ENCODE results near the gene SFTPA2. TPM values are rescaled to one million over a fixed set of nuclear protein-coding genes. Genes with fewer than 3 reads are reported as not detected.
"Not testable (repeated sequence)": the region's sequence is repeated elsewhere in the genome, so short reads cannot be mapped to it uniquely, and the experiment has no call there.

Gene SFTPA2
- total RNA-seq, 1 experiment from 2014 or later: not detected

DNA sequence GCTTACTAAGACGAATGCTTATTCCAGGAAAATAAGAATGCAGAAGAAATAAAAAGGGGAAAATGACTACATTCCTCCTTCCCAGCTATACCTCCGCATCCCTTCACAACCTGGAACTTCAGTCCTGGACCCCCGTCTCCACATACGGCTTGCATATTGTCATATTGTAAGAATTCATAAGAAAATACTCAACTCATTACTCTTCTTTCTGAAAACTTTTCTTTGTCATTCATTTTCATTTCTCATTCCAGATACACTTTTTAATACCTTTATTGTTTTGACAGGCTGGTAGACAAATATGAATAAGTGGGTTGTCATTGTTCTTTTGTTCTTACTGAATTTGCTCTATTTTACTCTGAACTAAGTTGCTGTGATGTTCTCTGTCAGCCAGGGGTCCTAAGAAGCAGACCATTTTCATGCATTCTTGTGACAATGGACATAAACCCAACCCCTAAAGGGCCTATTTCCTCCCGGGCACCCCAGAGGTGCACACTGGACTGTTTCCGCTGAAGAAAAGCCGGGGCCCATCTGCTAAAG is 23.3 kb upstream of the SFTPA2 start:
- no TSS peak for BruUV-seq (replicated peaks)
- ChIA-PET POLR2A (no interaction called here), CTCF (no interaction called here)
- no peaks in the 10 kb centered on the region for H3K4me1 Mint-ChIP-seq (ENCODE audit: insufficient read depth, unreplicated experiment)
- H3K27ac Mint-ChIP-seq (ENCODE audit: low read depth, unreplicated experiment): no peak overlapping the region
- H3K27me3 Mint-ChIP-seq (ENCODE audit: insufficient read depth, unreplicated experiment): peaks cover 70% of the 10 kb centered on the region
- TF ChIP-seq, protein P1, sequence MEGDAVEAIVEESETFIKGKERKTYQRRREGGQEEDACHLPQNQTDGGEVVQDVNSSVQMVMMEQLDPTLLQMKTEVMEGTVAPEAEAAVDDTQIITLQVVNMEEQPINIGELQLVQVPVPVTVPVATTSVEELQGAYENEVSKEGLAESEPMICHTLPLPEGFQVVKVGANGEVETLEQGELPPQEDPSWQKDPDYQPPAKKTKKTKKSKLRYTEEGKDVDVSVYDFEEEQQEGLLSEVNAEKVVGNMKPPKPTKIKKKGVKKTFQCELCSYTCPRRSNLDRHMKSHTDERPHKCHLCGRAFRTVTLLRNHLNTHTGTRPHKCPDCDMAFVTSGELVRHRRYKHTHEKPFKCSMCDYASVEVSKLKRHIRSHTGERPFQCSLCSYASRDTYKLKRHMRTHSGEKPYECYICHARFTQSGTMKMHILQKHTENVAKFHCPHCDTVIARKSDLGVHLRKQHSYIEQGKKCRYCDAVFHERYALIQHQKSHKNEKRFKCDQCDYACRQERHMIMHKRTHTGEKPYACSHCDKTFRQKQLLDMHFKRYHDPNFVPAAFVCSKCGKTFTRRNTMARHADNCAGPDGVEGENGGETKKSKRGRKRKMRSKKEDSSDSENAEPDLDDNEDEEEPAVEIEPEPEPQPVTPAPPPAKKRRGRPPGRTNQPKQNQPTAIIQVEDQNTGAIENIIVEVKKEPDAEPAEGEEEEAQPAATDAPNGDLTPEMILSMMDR (IDR thresholded peaks at IDR 0.05; ENCODE audit: unreplicated experiment): no peak
- DNase-seq (ENCODE audit: unreplicated experiment): no peak
- intact Hi-C loops (cut with micrococcal nuclease): no loop called here
- H3K36me3 Mint-ChIP-seq (ENCODE audit: insufficient read depth, unreplicated experiment): no peaks in the 10 kb centered on the region
- no peak overlapping the region for H3K4me3 Mint-ChIP-seq (ENCODE audit: unreplicated experiment)
- no peaks in the 10 kb centered on the region for H3K9me3 Mint-ChIP-seq (ENCODE audit: unreplicated experiment)

DNA sequence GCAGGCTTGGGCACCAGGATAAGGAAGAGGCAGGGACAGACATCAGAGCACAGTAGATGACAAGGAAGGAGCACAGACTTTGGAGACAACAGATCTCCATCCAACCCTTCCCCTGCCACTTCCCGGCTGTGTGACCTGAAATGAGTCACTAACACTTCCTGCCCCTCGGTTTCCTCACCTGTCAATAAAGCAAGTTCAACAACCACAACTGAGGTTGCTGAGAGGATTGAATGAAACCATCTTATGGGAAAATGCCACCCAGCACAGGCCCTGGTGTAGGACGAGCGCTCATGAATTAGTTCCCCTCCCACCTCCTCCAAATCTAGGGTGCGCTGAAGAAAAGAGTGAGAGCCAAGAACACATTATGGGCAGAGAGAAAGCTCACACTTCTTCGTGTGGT is 22.7 kb upstream of the SFTPA2 start:
- intact Hi-C loops (cut with micrococcal nuclease); H3K4me1 Mint-ChIP-seq (ENCODE audit: insufficient read depth, unreplicated experiment); POLR2A ChIA-PET; H3K4me3 Mint-ChIP-seq (ENCODE audit: unreplicated experiment); BruUV-seq (replicated peaks); H3K9me3 Mint-ChIP-seq (ENCODE audit: unreplicated experiment); CTCF ChIA-PET; H3K36me3 Mint-ChIP-seq (ENCODE audit: insufficient read depth, unreplicated experiment); H3K27ac Mint-ChIP-seq (ENCODE audit: low read depth, unreplicated experiment); DNase-seq (ENCODE audit: unreplicated experiment): not testable (repeated sequence)
- H3K27me3 Mint-ChIP-seq (ENCODE audit: insufficient read depth, unreplicated experiment): peaks cover 70% of the 10 kb centered on the region

DNA sequence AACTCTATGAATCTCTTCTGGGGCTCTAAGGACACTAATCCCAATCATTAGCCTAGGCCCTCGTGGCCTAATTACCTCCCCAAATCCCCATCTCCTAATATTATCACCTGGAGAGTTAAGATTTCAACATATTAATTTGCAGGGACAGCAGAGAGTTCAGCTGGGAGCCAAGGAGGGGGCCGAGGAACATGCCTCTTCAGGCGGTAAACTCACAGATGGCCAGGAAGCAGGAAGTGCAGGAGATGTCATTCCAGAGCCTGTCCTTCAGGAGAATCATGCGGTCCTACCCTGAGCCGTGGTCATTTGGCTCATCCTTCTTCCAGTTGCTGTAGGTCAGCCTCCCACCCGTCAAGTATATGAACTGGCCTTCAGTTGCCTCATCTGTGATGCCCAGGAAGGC is 21.9 kb upstream of the SFTPA2 start:
- no peaks in the 10 kb centered on the region for H3K4me1 Mint-ChIP-seq (ENCODE audit: insufficient read depth, unreplicated experiment)
- no peaks in the 10 kb centered on the region for H3K9me3 Mint-ChIP-seq (ENCODE audit: unreplicated experiment)
- H3K4me3 Mint-ChIP-seq (ENCODE audit: unreplicated experiment): no peak overlapping the region
- H3K36me3 Mint-ChIP-seq (ENCODE audit: insufficient read depth, unreplicated experiment): no peaks in the 10 kb centered on the region
- intact Hi-C loops (cut with micrococcal nuclease): no loop called here
- H3K27me3 Mint-ChIP-seq (ENCODE audit: insufficient read depth, unreplicated experiment): peaks cover 70% of the 10 kb centered on the region
- ChIA-PET POLR2A (no interaction called here), CTCF (no interaction called here)
- no TSS peak for BruUV-seq (replicated peaks)
- DNase-seq (ENCODE audit: unreplicated experiment): no peak
- H3K27ac Mint-ChIP-seq (ENCODE audit: low read depth, unreplicated experiment): no peak overlapping the region
- TF ChIP-seq, protein P1 (IDR thresholded peaks at IDR 0.05; ENCODE audit: unreplicated experiment): no peak

DNA sequence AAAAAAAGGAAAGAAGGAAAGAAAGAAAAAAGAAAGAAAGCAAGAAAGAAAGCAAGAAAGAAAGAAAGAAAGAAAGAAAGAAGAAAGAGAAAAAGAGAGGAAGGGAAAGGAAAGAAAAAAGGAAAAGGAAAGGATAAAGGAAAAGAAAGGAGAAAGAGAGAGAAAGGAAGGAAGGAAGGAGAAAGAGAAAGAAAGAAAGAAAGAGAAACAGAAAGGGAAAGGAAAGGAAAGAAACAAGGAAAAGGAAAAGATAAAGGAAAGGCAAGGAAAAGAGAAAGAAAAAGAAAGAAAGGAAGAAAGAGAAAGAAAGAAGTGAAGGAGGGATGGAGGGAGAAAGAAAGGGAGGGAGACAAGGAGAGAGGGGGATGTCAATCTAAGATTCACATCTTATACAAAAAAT is 20.8 kb upstream of the SFTPA2 start:
- no TSS peak for BruUV-seq (replicated peaks)
- no peak for DNase-seq (ENCODE audit: unreplicated experiment)
- intact Hi-C loops (cut with micrococcal nuclease): no loop called here
- H3K4me3 Mint-ChIP-seq (ENCODE audit: unreplicated experiment): no peak overlapping the region
- TF ChIP-seq, protein P1 (IDR thresholded peaks at IDR 0.05; ENCODE audit: unreplicated experiment): no peak
- ChIA-PET POLR2A (no interaction called here), CTCF (interaction anchor here (0.6 kb wide), 1 partner anchor 379 kb away, joined by 6 read pairs; no protein-coding TSS in a partner anchor)
- H3K9me3 Mint-ChIP-seq (ENCODE audit: unreplicated experiment): no peaks in the 10 kb centered on the region
- peaks cover 69% of the 10 kb centered on the region for H3K27me3 Mint-ChIP-seq (ENCODE audit: insufficient read depth, unreplicated experiment)
- H3K27ac Mint-ChIP-seq (ENCODE audit: low read depth, unreplicated experiment): no peak overlapping the region
- no peaks in the 10 kb centered on the region for H3K36me3 Mint-ChIP-seq (ENCODE audit: insufficient read depth, unreplicated experiment)
- H3K4me1 Mint-ChIP-seq (ENCODE audit: insufficient read depth, unreplicated experiment): no peaks in the 10 kb centered on the region

DNA sequence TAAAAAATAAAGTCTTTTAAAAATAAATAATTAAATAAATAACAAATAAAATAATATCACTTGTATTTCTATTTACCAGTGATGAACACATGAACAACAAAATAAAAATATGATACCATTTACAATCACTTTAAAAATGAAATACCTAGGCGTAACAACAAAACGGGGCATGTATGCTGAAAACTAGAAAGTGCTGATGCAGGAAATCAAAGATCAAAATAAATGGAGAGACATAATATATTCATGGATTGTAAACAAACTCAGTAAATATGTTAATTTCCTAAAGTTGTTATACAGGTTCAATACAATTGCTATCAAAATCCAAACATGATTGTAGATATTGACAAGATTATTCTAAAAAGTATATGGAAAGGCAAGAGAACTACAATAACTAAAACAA is 19.2 kb upstream of the SFTPA2 start:
- TF ChIP-seq, protein P1 (IDR thresholded peaks at IDR 0.05; ENCODE audit: unreplicated experiment): no peak

DNA sequence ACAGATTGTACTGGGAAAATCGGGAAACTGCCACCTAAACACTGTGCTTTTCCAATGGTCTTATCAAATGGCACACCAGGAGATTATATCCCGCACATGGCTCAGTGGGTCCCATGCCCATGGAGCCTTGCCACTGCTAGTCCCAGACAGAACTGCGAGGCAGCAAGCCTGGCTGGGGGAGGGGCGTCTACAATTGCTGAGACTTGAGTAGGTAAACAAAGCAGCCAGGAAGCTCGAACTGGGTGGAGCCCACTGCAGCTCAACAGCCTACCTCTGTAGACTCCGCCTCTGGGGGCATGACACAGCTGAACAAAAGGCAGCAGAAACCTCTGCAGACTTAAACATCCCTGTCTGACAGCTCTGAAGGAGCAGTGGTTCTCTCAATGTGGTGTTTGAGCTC is 10.4 kb upstream of the SFTPA2 start:
- H3K4me3 Mint-ChIP-seq (ENCODE audit: unreplicated experiment); POLR2A ChIA-PET; BruUV-seq (replicated peaks); intact Hi-C loops (cut with micrococcal nuclease); DNase-seq (ENCODE audit: unreplicated experiment); H3K4me1 Mint-ChIP-seq (ENCODE audit: insufficient read depth, unreplicated experiment); H3K27ac Mint-ChIP-seq (ENCODE audit: low read depth, unreplicated experiment); H3K36me3 Mint-ChIP-seq (ENCODE audit: insufficient read depth, unreplicated experiment): not testable (repeated sequence)
- CTCF ChIA-PET: interaction anchor here (1.0 kb wide), 1 partner anchor 8 kb away, joined by 6 read pairs; no protein-coding TSS in a partner anchor
- Mint-ChIP-seq H3K9me3 (ENCODE audit: unreplicated experiment) (peaks cover 17% of the 10 kb centered on the region), H3K27me3 (ENCODE audit: insufficient read depth, unreplicated experiment) (peaks cover 42% of the 10 kb centered on the region)

More for the DNA sequence above, 19.2 kb upstream of the SFTPA2 start:
- POLR2A ChIA-PET: no interaction called here
- DNase-seq (ENCODE audit: unreplicated experiment): no peak
- CTCF ChIA-PET: no interaction called here
- H3K27me3 Mint-ChIP-seq (ENCODE audit: insufficient read depth, unreplicated experiment): peaks cover 60% of the 10 kb centered on the region
- no peaks in the 10 kb centered on the region for H3K9me3 Mint-ChIP-seq (ENCODE audit: unreplicated experiment)
- intact Hi-C loops (cut with micrococcal nuclease): no loop called here
- no TSS peak for BruUV-seq (replicated peaks)
- no peaks in the 10 kb centered on the region for H3K4me1 Mint-ChIP-seq (ENCODE audit: insufficient read depth, unreplicated experiment)
- no peak overlapping the region for H3K4me3 Mint-ChIP-seq (ENCODE audit: unreplicated experiment)
- H3K27ac Mint-ChIP-seq (ENCODE audit: low read depth, unreplicated experiment): no peak overlapping the region
- no peaks in the 10 kb centered on the region for H3K36me3 Mint-ChIP-seq (ENCODE audit: insufficient read depth, unreplicated experiment)

Measured in MCF 10A (cell line).